ENCODE measurements around the gene CELF6.
"Not testable (repeated sequence)": the region's sequence is repeated elsewhere in the genome, so short reads cannot be mapped to it uniquely, and the experiment has no call there.

The CELF6 gene

DNA sequence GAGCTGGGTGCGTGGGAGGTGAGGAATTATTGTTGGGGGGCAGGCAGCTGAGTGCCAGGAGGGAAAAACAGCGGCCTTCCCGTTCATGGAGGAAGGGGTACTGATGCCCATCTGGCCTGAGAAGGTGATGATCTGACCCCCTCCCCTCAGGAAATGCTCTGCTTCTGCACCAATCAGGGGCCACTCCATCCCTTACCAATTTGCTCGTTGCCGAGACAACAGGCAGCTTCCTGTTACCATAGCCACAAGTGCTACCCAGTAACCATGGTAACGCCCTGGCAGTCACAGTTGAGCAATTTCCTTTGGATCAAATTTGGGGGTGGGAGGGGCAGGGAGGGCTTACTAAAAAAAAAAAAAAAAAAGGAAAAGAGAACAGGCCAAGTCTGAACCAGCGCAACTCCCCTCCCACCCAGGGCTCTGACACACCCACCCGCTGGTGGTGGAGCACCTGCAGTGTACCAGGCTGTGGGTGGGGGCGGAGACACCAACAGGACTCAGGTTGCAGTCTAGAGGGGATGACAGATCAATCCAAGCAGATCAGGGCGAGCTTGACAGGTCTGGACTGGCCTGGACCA lies 13.7 kb downstream of the CELF6 start:
- Histone ChIP-seq H3K9me3 (ENCODE audit: control insufficient read depth, insufficient read depth, low read length) (no peaks in the 10 kb centered on the region), H3K36me3 (ENCODE audit: insufficient read depth, low read length) (no peaks in the 10 kb centered on the region), H3K4me1 (ENCODE audit: insufficient read depth, low read length) (no peaks in the 10 kb centered on the region), H3K9ac (ENCODE audit: low read depth, low read length) (no peak overlapping the region)

DNA sequence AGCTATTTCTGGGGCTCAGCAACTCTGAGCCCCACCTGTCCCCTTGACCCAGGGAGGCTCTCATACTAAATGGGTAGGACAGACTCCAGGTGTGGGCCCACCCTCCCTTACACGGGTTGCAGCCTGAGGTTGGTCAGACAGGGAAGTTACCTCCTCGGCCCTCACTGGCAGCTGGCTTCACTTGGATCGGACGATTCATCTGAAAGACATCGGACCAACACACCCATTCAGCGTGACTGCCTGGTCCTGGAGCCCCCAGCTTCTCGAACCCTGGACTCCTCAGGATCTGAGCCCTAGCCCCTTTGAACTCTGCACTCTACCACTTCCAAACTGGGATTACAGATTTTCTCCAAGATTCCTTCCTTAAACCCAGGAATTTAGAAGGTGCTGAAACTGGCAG lies 15.4 kb downstream of the CELF6 start:
- Histone ChIP-seq H3K36me3 (ENCODE audit: insufficient read depth, low read length) (no peaks in the 10 kb centered on the region), H3K4me1 (ENCODE audit: insufficient read depth, low read length) (no peaks in the 10 kb centered on the region), H3K9ac (ENCODE audit: low read depth, low read length) (no peak overlapping the region), H3K9me3 (ENCODE audit: control insufficient read depth, insufficient read depth, low read length) (no peaks in the 10 kb centered on the region)

DNA sequence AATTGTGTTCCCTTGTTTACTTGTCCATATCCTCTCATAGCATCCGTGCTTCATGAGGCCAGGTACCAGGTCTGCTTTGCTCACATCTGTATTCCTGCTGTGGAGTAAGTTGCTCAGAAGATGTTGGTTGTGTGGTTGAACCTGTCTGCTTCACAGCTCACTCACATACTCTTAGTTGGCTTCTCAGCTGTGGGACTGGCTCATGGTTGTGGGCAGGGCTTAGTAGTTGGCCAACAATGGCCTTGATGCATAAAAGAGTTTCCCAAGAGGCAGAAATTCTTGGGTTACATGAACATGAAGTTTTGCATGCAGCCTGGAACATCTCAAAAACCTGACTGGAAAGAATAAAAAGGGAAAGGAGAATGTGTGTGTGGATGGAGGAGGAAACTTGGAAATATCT lies 17.0 kb downstream of the CELF6 start:
- Histone ChIP-seq H3K36me3 (ENCODE audit: insufficient read depth, low read length) (no peaks in the 10 kb centered on the region), H3K4me1 (ENCODE audit: insufficient read depth, low read length) (no peaks in the 10 kb centered on the region), H3K9me3 (ENCODE audit: control insufficient read depth, insufficient read depth, low read length) (no peaks in the 10 kb centered on the region), H3K9ac (ENCODE audit: low read depth, low read length) (no peak overlapping the region)

DNA sequence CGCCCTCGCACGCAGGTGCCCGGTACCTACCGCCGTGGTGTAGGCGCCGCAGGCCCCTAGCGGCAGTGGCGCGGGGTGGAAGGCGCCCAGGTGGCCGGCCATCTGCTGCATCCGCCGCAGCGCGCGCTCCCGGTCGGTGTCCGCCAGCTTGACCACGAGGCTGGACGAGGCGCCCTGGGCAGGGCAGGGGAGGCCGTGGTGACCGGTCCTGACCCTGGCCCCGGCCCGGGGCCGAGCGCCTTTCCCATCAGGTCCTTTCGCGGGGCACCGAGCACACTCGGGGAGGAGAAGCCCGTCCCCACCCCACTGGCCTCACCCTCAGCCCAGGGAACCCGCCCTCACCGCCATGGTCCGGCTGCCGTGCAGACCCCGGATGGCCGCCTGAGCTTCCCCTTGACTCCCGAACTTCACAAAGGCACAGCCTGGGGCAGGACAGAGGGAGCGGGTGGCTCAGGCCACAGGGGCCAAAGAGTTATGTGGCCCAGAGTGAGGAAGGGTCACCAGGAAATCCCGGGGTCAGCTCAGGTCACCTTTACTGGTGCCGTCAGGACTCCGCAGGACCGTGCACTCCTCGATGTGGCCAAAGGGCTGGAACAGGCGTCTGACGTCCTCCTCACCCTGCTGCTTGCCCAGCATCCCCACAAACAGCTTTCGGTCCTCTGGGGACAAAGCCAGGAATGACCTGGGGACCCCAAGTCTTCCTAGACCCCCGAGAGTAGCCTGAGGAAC lies 30.2 kb downstream of the CELF6 start:
- no peaks in the 10 kb centered on the region for H3K4me1 ChIP-seq (ENCODE audit: insufficient read depth, low read length)
- H3K36me3 ChIP-seq (ENCODE audit: insufficient read depth, low read length): no peaks in the 10 kb centered on the region
- no peak overlapping the region for H3K9ac ChIP-seq (ENCODE audit: low read depth, low read length)
- H3K9me3 ChIP-seq (ENCODE audit: control insufficient read depth, insufficient read depth, low read length): no peaks in the 10 kb centered on the region

DNA sequence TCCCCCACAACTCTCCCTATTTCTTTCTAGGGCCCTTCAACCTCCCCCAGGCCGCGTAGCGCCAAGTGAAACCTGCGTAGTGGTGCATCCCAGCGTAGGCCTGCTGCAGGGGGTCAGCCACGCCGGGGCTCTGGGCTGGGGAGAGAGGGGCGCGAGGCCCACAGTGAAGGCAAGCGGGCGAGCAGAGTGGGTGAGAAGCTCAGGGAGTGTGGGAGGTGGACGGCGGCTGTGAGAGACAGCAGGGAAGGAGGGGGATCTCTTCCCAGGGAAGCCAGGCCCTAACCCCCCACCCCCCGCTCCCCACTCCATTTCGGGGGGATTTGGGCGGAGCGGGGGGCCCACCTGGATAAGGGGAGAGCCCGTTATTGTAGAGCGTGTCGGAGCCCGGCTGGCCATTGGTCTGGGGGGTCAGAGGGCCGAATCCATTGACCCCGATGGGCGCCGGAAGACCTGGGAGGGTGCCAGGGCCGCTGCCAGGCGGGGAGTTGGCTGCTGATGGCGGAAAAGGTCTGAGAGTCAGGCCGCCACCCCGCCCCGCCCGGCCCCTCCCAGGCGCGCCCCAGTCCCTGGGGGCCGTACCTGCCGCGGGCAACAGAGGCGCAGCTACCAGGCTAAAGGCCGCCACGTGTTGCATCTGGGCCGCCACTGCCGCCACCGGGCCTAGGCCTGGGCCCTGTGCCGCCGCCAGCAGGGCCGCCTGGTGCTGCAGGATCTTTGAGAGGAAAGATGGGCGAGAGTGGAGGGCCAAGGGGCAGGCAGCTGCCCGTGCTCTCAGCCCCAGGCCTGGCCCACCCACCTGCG lies 31.0 kb downstream of the CELF6 start:
- H3K4me1 ChIP-seq (ENCODE audit: insufficient read depth, low read length): no peaks in the 10 kb centered on the region
- H3K9ac ChIP-seq (ENCODE audit: low read depth, low read length): no peak overlapping the region
- H3K9me3 ChIP-seq (ENCODE audit: control insufficient read depth, insufficient read depth, low read length): no peaks in the 10 kb centered on the region
- H3K36me3 ChIP-seq (ENCODE audit: insufficient read depth, low read length): no peaks in the 10 kb centered on the region

DNA sequence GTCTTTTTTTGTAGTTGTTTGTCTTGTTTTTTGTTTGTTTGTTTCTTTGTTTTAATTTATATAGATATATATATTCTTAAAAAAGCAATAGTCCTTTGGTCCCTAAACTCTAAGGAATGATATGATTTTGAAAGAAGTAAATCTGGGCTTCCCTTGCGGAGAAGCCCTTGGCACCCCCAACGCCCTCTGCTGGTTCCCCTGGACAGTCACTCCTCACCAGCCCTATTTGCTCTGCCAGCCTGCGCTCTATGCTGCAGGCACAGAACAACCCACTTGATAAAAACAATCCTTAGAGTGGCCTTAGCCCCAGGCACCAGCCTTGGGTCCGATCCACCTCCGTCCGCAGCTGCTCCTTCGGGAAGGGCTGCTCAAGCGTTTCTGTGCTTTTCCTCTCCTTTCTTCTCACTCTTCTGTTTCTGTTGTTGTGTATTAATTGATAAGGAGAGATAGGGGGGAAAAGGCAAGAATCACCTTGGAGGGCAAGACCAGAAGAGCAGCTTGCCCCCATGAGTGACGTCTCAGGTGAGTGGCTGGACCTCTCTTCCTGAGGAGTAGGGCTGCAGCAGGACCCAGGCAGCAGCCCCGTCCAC lies 33.9 kb downstream of the CELF6 start:
- no peaks in the 10 kb centered on the region for H3K36me3 ChIP-seq (ENCODE audit: insufficient read depth, low read length)
- no peak overlapping the region for H3K9ac ChIP-seq (ENCODE audit: low read depth, low read length)
- no peaks in the 10 kb centered on the region for H3K9me3 ChIP-seq (ENCODE audit: control insufficient read depth, insufficient read depth, low read length)
- no peaks in the 10 kb centered on the region for H3K4me1 ChIP-seq (ENCODE audit: insufficient read depth, low read length)

DNA sequence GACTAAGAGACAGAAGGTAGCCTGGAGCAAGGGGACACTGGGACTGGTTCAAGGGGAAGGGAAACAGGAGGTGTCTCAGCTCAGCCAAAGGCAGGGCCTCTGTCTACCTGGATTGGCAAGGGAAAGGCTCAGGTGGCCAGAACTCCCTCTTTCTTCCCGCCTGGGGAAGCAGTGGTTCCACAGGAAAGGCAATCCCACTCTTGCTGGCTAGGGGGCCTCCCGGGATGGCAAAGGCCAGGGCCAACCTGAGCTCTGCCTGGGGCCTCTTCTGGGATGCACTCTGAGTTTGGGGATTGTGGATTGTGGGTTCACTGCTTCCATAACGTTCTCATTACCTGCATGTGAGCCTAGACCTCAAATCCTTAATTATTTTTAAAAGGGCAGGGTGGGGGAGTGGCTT lies 34.6 kb downstream of the CELF6 start:
- no peaks in the 10 kb centered on the region for H3K9me3 ChIP-seq (ENCODE audit: control insufficient read depth, insufficient read depth, low read length)
- no peak overlapping the region for H3K9ac ChIP-seq (ENCODE audit: low read depth, low read length)
- no peaks in the 10 kb centered on the region for H3K4me1 ChIP-seq (ENCODE audit: insufficient read depth, low read length)
- H3K36me3 ChIP-seq (ENCODE audit: insufficient read depth, low read length): no peaks in the 10 kb centered on the region

DNA sequence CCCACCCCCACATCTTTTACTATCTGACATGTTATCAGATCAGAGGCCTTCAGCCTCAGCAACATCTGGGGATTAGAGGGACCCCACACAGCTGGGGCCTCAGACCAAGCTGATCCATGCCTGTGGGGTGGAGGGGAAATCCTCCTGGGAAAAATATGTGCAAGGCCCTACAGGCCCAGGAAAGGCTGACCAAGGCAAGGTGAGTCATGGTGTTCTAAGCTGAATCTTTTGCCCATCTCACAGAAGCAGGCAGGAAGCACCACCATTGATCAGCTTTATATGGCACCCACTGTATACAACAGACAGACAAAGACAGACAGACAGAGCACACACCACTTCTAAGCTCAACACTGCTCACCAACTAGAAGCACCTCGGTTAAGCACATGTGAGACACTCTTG lies 35.2 kb downstream of the CELF6 start:
- Histone ChIP-seq H3K36me3 (ENCODE audit: insufficient read depth, low read length) (no peaks in the 10 kb centered on the region), H3K9ac (ENCODE audit: low read depth, low read length) (no peak overlapping the region), H3K9me3 (ENCODE audit: control insufficient read depth, insufficient read depth, low read length) (no peaks in the 10 kb centered on the region), H3K4me1 (ENCODE audit: insufficient read depth, low read length) (no peaks in the 10 kb centered on the region)

DNA sequence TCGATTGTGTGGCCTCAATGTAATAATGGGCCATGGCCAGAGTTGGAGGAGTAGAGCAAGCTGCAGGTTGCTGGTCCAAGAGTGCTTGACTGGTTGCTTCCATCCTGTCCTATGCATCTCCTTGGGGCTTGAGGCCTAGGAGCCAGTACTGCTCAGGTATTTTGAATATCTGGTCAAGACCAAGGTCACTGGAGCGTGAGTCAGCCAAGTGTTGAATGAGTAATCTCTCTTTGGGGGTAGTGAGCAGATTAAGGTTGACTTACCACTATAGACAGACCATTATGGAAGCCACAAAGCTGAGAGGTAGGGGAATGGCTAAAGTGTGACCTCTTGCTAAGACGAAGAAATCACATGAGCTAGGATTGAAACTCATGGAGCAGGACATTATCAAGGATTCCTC lies 38.2 kb downstream of the CELF6 start:
- Histone ChIP-seq H3K4me1 (ENCODE audit: insufficient read depth, low read length) (no peaks in the 10 kb centered on the region), H3K36me3 (ENCODE audit: insufficient read depth, low read length) (no peaks in the 10 kb centered on the region), H3K9ac (ENCODE audit: low read depth, low read length) (no peak overlapping the region), H3K9me3 (ENCODE audit: control insufficient read depth, insufficient read depth, low read length) (no peaks in the 10 kb centered on the region)

DNA sequence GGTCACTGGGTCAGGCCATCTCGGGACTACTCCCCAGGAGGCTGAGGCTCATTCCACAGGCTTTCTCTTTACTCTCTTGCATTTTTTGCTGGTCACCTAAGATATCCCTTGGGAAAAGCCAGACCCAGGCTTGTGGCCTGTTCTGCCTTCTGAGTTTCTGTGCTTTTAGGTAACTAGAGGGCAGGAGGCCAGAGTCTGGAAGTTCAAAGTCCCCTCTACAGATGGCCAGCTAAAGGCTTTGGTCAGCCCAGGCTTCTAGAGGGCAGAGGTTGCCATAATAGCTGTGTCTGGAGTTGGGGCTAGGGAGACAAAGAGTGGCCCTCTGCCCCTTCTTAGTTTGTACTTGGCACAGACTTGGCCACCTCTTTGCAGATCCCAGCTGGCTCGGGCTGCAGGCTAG lies 39.2 kb downstream of the CELF6 start:
- H3K9me3 ChIP-seq (ENCODE audit: control insufficient read depth, insufficient read depth, low read length): no peaks in the 10 kb centered on the region
- H3K9ac ChIP-seq (ENCODE audit: low read depth, low read length): no peak overlapping the region
- no peaks in the 10 kb centered on the region for H3K36me3 ChIP-seq (ENCODE audit: insufficient read depth, low read length)
- H3K4me1 ChIP-seq (ENCODE audit: insufficient read depth, low read length): no peaks in the 10 kb centered on the region

DNA sequence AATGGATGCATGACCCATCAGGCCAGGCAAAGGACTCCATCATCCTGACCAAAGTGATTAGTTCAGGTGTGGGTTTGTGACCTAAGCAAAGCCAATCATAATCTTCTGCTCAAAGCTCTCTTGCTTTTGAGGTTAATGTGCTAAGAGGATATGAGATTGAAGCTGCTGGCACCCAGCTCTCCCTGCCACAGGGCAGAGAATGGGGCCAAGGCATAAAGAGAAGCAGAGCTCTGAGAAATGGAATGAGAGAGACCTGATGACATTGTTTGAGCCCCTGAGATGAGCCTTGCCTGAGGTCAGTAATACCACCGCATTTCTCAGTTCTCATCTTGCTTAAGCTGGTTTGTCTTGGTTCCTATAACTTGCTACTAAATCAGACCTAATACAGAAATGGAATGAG lies 41.2 kb downstream of the CELF6 start:
- H3K9ac ChIP-seq (ENCODE audit: low read depth, low read length): no peak overlapping the region
- H3K36me3 ChIP-seq (ENCODE audit: insufficient read depth, low read length): no peaks in the 10 kb centered on the region
- no peaks in the 10 kb centered on the region for H3K9me3 ChIP-seq (ENCODE audit: control insufficient read depth, insufficient read depth, low read length)
- no peaks in the 10 kb centered on the region for H3K4me1 ChIP-seq (ENCODE audit: insufficient read depth, low read length)

DNA sequence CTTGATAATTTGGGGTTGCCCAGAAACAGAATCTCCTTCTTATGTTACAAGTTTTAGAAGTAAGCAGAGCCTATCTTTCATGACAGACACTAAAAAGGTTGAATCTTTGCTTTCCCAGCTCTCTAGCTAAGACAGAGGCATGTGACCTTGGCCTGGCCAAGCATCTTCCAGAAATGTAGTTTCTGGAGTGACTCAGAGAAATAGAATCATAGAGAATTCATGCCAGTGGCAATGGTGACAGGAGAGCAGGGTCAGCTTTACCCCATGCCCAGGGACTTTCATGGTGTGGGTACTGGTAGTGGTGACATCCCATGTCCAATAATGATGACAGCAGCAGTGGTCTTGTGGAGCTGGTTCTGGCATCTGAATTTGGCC lies 43.6 kb downstream of the CELF6 start:
- Histone ChIP-seq H3K9me3 (ENCODE audit: control insufficient read depth, insufficient read depth, low read length) (no peaks in the 10 kb centered on the region), H3K9ac (ENCODE audit: low read depth, low read length) (no peak overlapping the region)

DNA sequence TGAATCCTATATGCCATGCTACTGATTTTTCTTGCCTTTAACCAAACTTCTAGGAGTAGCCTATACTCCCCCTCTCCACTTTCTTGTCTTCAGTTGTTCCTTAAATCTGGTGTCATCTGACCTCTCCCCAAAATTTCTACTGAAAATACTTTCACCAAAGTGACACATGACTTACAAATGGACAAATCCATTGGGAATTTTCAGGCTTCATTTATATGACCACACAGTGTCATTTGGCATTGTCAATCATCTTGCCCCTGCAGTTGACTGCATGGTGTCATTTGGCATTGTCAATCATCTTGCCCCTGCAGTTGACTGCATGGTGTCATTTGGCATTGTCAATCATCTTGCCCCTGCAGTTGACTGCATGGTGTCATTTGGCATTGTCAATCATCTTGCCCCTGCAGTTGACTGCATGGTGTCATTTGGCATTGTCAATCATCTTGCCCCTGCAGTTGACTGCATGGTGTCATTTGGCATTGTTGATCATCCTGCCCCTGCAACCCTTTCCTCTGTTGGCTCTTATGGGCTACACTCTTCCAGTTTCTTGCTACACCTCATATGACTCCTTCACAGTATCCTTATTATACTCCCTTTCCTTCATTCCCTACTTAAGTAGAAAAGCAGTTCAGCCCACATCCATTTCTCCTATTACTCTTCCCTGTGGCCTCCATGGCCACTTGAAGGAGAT lies 44.2 kb downstream of the CELF6 start:
- H3K9me3 ChIP-seq (ENCODE audit: control insufficient read depth, insufficient read depth, low read length); H3K9ac ChIP-seq (ENCODE audit: low read depth, low read length); H3K36me3 ChIP-seq (ENCODE audit: insufficient read depth, low read length); H3K4me1 ChIP-seq (ENCODE audit: insufficient read depth, low read length): not testable (repeated sequence)

More for the DNA sequence above, 43.6 kb downstream of the CELF6 start:
- peaks cover 4% of the 10 kb centered on the region; the same call in 1 of the 2 replicates for H3K4me1 ChIP-seq (ENCODE audit: insufficient read depth, low read length)
- no peaks in the 10 kb centered on the region for H3K36me3 ChIP-seq (ENCODE audit: insufficient read depth, low read length)

DNA sequence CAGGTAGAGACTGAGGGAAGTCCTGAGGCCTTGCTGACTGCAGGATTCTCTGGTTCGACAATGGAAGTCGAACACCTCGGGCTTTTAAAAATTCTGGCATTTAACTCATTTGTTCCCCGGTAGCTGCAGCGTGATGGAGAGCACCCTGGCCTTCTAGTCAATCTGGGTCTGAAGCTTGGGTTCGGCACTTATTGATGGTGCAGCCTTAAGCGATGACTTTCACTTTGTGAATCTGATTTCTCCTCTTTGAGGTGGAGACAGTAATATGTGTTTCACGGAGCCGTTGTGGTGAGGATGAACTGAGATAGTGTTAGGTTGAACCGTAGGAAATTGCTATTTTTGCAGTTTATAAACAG lies 47.0 kb downstream of the CELF6 start:
- Histone ChIP-seq H3K4me1 (ENCODE audit: insufficient read depth, low read length) (peaks cover 4% of the 10 kb centered on the region; the same call in 1 of the 2 replicates), H3K9me3 (ENCODE audit: control insufficient read depth, insufficient read depth, low read length) (no peaks in the 10 kb centered on the region), H3K36me3 (ENCODE audit: insufficient read depth, low read length) (no peaks in the 10 kb centered on the region), H3K9ac (ENCODE audit: low read depth, low read length) (peak overlapping the region; percentile 82)
